Effector memory CD8-positive, alpha-beta T cell (primary cell): ENCODE results near the gene CYB561D1.
A peak's percentile ranks its signal among the peaks of the same experiment; 100 is the strongest.
"Not testable (repeated sequence)": the region's sequence is repeated elsewhere in the genome, so short reads cannot be mapped to it uniquely, and the experiment has no call there.

Experiments
- ATAC-seq: fragments of 150-1000 bp; cut with Tn5 transposase; replicated peaks from 2 replicates; pipeline ENCODE4 v1.10.0; 2021; ENCODE audit warnings: mild to moderate bottlenecking, moderate library complexity
- DNase-seq, 3 experiments: peaks; one replicate each; pipeline ENCODE4 v3.0.0; 2021
- H3K27ac Mint-ChIP-seq, 2 donors: one replicate each; pipeline ENCODE4 v1.8.0; 2022; ENCODE audit warnings: mild to moderate bottlenecking in 2 of 2, mixed read lengths in 2 of 2, moderate library complexity in 2 of 2
- H3K27me3 Mint-ChIP-seq, 2 donors: one replicate each; pipeline ENCODE4 v1.8.0; 2022; ENCODE audit warnings: mixed read lengths in 2 of 2
- H3K36me3 Mint-ChIP-seq: one replicate; pipeline ENCODE4 v1.8.0; 2022; ENCODE audit warnings: mild to moderate bottlenecking, moderate library complexity, mixed read lengths; ENCODE audit not compliant: insufficient read depth
- H3K4me1 Mint-ChIP-seq, 2 donors: one replicate each; pipeline ENCODE4 v1.8.0; 2022; ENCODE audit warnings: low read depth in 2 of 2, mixed read lengths in 2 of 2
- H3K4me3 Mint-ChIP-seq, 2 donors: one replicate each; pipeline ENCODE4 v1.8.0; 2022; ENCODE audit warnings: mild to moderate bottlenecking in 2 of 2, mixed read lengths in 2 of 2, moderate library complexity in 2 of 2
- H3K9me3 Mint-ChIP-seq, 2 donors: one replicate each; pipeline ENCODE4 v1.8.0; 2022; ENCODE audit warnings: mixed read lengths in 2 of 2
- total RNA-seq, 9 experiments: gene quantifications; one replicate each; lab custom pipeline; 2026; lab: John Stamatoyannopoulos, UW

Gene CYB561D1
- 18.3 to 51.8 (median 28.8) reads per million in 9 experiments for total RNA-seq

GRCh38 chr1:109493805-109494539, at the start of gene CYB561D1:
TSS of gene CYB561D1 (plus strand) at chr1:109494094. CDS start at chr1:109494140, 46 bp downstream.
- H3K4me3 Mint-ChIP-seq, result peak within 1 kb of the TSS; percentile 95
- ATAC-seq (peak; percentile 90), DNase-seq (peak; percentile 88 to 90 (median 90))
- H3K27me3 Mint-ChIP-seq, result no peaks in the 10 kb centered on the region
- peaks cover 25 to 39% of the 10 kb centered on the region in 2 donors for H3K4me1 Mint-ChIP-seq
- peak within 1 kb of the TSS; percentile 81 to 93 for H3K27ac Mint-ChIP-seq
- peaks cover 26% of the 10 kb centered on the region for H3K36me3 Mint-ChIP-seq
- no peaks in the 10 kb centered on the region for H3K9me3 Mint-ChIP-seq

GRCh38 chr1:109444346-109444745, 49.5 kb upstream of the CYB561D1 start:
- H3K4me1 Mint-ChIP-seq, result no peaks in the 10 kb centered on the region
- no peaks in the 10 kb centered on the region for H3K9me3 Mint-ChIP-seq
- H3K36me3 Mint-ChIP-seq, result peaks cover 5% of the 10 kb centered on the region
- ATAC-seq, result no peak
- H3K4me3 Mint-ChIP-seq, result no peak overlapping the region
- no peak for DNase-seq
- peaks cover 17 to 28% of the 10 kb centered on the region in 2 donors for H3K27me3 Mint-ChIP-seq
- no peak overlapping the region for H3K27ac Mint-ChIP-seq

- not testable (repeated sequence) for H3K27ac Mint-ChIP-seq, H3K9me3 Mint-ChIP-seq, H3K4me1 Mint-ChIP-seq, H3K36me3 Mint-ChIP-seq, H3K4me3 Mint-ChIP-seq, DNase-seq, ATAC-seq
- peaks cover 33 to 46% of the 10 kb centered on the region in 2 donors for H3K27me3 Mint-ChIP-seq
These were observed 47.8 kb upstream of the CYB561D1 start for GRCh38 chr1:109445949-109446695.

GRCh38 chr1:109447524-109447923, 46.4 kb upstream of the CYB561D1 start:
- no peak overlapping the region for H3K4me3 Mint-ChIP-seq
- H3K4me1 Mint-ChIP-seq, result no peaks in the 10 kb centered on the region
- H3K27me3 Mint-ChIP-seq, result peaks cover 41 to 59% of the 10 kb centered on the region in 2 donors
- DNase-seq (no peak), ATAC-seq (no peak)
- no peaks in the 10 kb centered on the region for H3K9me3 Mint-ChIP-seq
- H3K36me3 Mint-ChIP-seq, result peaks cover 8% of the 10 kb centered on the region
- H3K27ac Mint-ChIP-seq, result no peak overlapping the region

- Mint-ChIP-seq H3K9me3 (no peaks in the 10 kb centered on the region), H3K27me3 (peaks cover 45 to 54% of the 10 kb centered on the region in 2 donors), H3K4me1 (no peaks in the 10 kb centered on the region), H3K27ac (no peak overlapping the region), H3K36me3 (peaks cover under 1% of the 10 kb centered on the region), H3K4me3 (no peak overlapping the region)
- no peak for DNase-seq
- ATAC-seq, result no peak
These were observed 39.3 kb upstream of the CYB561D1 start for GRCh38 chr1:109454497-109455133.

- no peak for DNase-seq
These were observed 36.1 kb upstream of the CYB561D1 start for GRCh38 chr1:109457819-109458218.

GRCh38 chr1:109466125-109466451, 27.8 kb upstream of the CYB561D1 start:
- peak overlapping the region; percentile 58 to 60 for H3K4me3 Mint-ChIP-seq
- no peaks in the 10 kb centered on the region for H3K9me3 Mint-ChIP-seq
- no peaks in the 10 kb centered on the region for H3K36me3 Mint-ChIP-seq
- ATAC-seq (no peak), DNase-seq (no peak)
- no peak overlapping the region for H3K27ac Mint-ChIP-seq
- peaks cover 0 to 2% of the 10 kb centered on the region in 2 donors for H3K4me1 Mint-ChIP-seq
- H3K27me3 Mint-ChIP-seq, result peaks cover 83 to 89% of the 10 kb centered on the region in 2 donors

More at GRCh38 chr1:109457819-109458218, 36.1 kb upstream of the CYB561D1 start:
- Mint-ChIP-seq H3K4me1 (no peaks in the 10 kb centered on the region), H3K27ac (no peak overlapping the region), H3K36me3 (no peaks in the 10 kb centered on the region), H3K9me3 (no peaks in the 10 kb centered on the region), H3K27me3 (peaks cover 41 to 45% of the 10 kb centered on the region in 2 donors), H3K4me3 (no peak overlapping the region)
- ATAC-seq, result no peak

- Mint-ChIP-seq H3K4me1 (peaks cover 0 to 2% of the 10 kb centered on the region in 2 donors), H3K36me3 (no peaks in the 10 kb centered on the region), H3K27me3 (peaks cover 81 to 89% of the 10 kb centered on the region in 2 donors), H3K9me3 (no peaks in the 10 kb centered on the region), H3K27ac (no peak within 1 kb of the TSS), H3K4me3 (peak within 1 kb of the TSS; percentile 58 to 60)
- peak; percentile 61 for ATAC-seq
- no peak for DNase-seq
These were observed 27.2 kb upstream of the CYB561D1 start, which contains the start of gene SYPL2 for GRCh38 chr1:109466452-109467300. TSS of gene SYPL2 (plus strand) at chr1:109466546. CDS start at chr1:109466844, 298 bp downstream.

- no peaks in the 10 kb centered on the region for H3K36me3 Mint-ChIP-seq
- DNase-seq (no peak), ATAC-seq (no peak)
- H3K9me3 Mint-ChIP-seq, result no peaks in the 10 kb centered on the region
- H3K27me3 Mint-ChIP-seq, result peaks cover 78 to 89% of the 10 kb centered on the region in 2 donors
- H3K4me1 Mint-ChIP-seq, result peaks cover 0 to 2% of the 10 kb centered on the region in 2 donors
- peak overlapping the region; percentile 54 to 58 for H3K4me3 Mint-ChIP-seq
- H3K27ac Mint-ChIP-seq, result no peak overlapping the region
These were observed 26.6 kb upstream of the CYB561D1 start for GRCh38 chr1:109467301-109467777.

GRCh38 chr1:109468061-109468460, 25.8 kb upstream of the CYB561D1 start:
- DNase-seq (no peak), ATAC-seq (no peak)
- Mint-ChIP-seq H3K4me1 (peaks cover 0 to 2% of the 10 kb centered on the region in 2 donors), H3K27ac (no peak overlapping the region), H3K9me3 (no peaks in the 10 kb centered on the region), H3K4me3 (peak overlapping the region in 1 of 2 donors; percentile 58), H3K36me3 (no peaks in the 10 kb centered on the region), H3K27me3 (peaks cover 78 to 89% of the 10 kb centered on the region in 2 donors)

GRCh38 chr1:109468903-109469302, 25.0 kb upstream of the CYB561D1 start:
- no peak for DNase-seq
- H3K4me3 Mint-ChIP-seq, result no peak overlapping the region
- no peak for ATAC-seq
- H3K4me1 Mint-ChIP-seq, result peaks cover 0 to 2% of the 10 kb centered on the region in 2 donors
- no peak overlapping the region for H3K27ac Mint-ChIP-seq
- no peaks in the 10 kb centered on the region for H3K36me3 Mint-ChIP-seq
- peaks cover 80 to 91% of the 10 kb centered on the region in 2 donors for H3K27me3 Mint-ChIP-seq
- no peaks in the 10 kb centered on the region for H3K9me3 Mint-ChIP-seq

- no peak overlapping the region for H3K4me3 Mint-ChIP-seq
These were observed 23.6 kb upstream of the CYB561D1 start for GRCh38 chr1:109470245-109470644.

More at GRCh38 chr1:109470245-109470644, 23.6 kb upstream of the CYB561D1 start:
- Mint-ChIP-seq H3K4me1 (peaks cover 0 to 2% of the 10 kb centered on the region in 2 donors), H3K27ac (no peak overlapping the region), H3K36me3 (no peaks in the 10 kb centered on the region), H3K9me3 (no peaks in the 10 kb centered on the region), H3K27me3 (peaks cover 73 to 89% of the 10 kb centered on the region in 2 donors)
- ATAC-seq, result no peak
- DNase-seq, result no peak
